Right lobe of liver (tissue), 4 donors: Measurements from ENCODE around the gene MAP3K2.

ENCODE experiments used
- POLR2A ChIP-seq: fragments of 450-650 bp; IDR thresholded peaks from one replicate; pipeline ENCODE4 v1.6.1; 2017; ENCODE audit warnings: antibody characterized with exemption, mild to moderate bottlenecking
- TF ChIP-seq, protein P1 (sequence below), 4 donors: fragments of 200-600 bp in 3 of 4; fragments of 450-650 bp in 1 of 4; IDR thresholded peaks; one replicate each; pipeline versions ENCODE4 v1.5.1 to v1.8.0; 2016 to 2022; ENCODE audit warnings: antibody characterized with exemption in 4 of 4, mild to moderate bottlenecking in 2 of 4
- donor health status: DM: no; HTN: no; CAD: no.
- donor health status: DM: no; HTN: no; CAD: no.
- donor health status: DM: no; HTN: yes; CAD: no.

DNA sequence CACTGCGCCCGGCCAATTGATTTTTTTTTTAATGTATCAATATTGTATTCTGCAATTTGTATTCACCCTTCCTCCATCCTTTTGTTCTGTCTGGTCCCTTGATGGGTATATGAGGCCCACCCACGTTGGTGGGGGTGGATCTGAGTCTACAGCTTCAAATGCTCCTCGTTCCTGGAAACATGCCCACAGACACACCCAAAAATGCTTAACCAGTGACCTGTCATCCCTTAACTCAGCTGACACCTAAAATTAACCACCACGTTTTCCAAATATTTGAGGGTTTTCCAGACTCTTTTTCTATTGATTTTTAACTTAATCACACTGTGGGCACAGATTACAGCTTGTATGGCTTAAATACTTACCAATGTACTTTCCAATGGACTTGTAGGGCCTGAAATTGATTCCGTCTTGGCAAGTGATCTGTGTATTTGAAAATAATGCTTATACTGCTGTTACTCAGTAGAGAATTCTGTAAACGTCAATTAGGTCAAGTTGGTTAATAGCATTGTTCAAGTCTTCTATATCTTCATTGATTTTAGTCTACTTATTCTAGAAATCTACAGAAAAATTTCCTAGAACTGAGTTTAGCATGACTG lies 133.3 kb downstream of the MAP3K2 start:
- TF ChIP-seq, protein P1, sequence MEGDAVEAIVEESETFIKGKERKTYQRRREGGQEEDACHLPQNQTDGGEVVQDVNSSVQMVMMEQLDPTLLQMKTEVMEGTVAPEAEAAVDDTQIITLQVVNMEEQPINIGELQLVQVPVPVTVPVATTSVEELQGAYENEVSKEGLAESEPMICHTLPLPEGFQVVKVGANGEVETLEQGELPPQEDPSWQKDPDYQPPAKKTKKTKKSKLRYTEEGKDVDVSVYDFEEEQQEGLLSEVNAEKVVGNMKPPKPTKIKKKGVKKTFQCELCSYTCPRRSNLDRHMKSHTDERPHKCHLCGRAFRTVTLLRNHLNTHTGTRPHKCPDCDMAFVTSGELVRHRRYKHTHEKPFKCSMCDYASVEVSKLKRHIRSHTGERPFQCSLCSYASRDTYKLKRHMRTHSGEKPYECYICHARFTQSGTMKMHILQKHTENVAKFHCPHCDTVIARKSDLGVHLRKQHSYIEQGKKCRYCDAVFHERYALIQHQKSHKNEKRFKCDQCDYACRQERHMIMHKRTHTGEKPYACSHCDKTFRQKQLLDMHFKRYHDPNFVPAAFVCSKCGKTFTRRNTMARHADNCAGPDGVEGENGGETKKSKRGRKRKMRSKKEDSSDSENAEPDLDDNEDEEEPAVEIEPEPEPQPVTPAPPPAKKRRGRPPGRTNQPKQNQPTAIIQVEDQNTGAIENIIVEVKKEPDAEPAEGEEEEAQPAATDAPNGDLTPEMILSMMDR (IDR thresholded peaks at IDR 0.05): no peak
- no peak for TF ChIP-seq POLR2A
